A549 (cell line): ENCODE measurements around the gene SAMD3.

Experiments used
- PHF8 ChIP-seq: fragments of 200-600 bp; sonication (generic); IDR thresholded peaks from 2 replicates; pipeline ENCODE4 v1.6.1; 2016; ENCODE audit warnings: low read depth, mild to moderate bottlenecking, antibody characterized with exemption, moderate library complexity, borderline replicate concordance
- RFX5 ChIP-seq: fragments of 450-650 bp; IDR thresholded peaks from 2 replicates; pipeline ENCODE4 v1.7.1; 2014; ENCODE audit warnings: antibody characterized with exemption, mild to moderate bottlenecking, moderate library complexity
- TF ChIP-seq, protein P1 (sequence below): fragments of >200 bp; sonication (Bioruptor Twin); formaldehyde crosslinking; IDR thresholded peaks from 3 replicates; pipeline ENCODE4 v1.5.1; 2016

DNA sequence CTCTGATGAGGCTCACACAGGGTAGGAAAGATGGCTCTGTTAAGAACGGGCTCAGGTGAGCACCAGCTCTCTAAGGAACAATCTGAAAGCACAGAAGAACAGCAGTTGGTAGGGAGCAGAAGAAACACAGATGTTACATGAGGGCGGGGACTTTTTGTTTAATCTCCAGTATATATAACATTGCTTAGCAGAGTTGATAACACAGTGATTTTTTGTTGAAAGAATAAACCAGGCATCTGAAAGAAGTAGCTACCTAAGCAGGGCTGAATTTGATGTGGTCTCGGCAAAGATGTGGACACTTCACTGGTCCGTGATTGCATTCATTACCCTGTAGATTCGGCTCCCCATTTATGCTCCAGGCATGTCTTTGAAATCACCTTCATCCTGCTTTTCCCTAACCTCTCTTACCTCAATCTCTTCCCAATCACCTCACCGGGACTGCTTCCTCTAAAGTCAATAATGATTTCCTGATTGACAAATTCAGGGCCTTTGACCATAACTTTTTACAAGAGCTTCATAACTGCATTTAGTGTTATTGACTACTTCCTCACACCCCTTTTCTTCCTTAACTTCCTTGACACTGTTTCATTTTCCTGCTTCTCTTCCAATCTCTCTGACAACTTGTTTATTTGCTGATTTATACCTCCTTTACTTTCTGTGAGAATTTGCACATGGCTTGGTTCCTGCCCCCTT lies 34.4 kb downstream of the SAMD3 start:
- TF ChIP-seq, protein P1, sequence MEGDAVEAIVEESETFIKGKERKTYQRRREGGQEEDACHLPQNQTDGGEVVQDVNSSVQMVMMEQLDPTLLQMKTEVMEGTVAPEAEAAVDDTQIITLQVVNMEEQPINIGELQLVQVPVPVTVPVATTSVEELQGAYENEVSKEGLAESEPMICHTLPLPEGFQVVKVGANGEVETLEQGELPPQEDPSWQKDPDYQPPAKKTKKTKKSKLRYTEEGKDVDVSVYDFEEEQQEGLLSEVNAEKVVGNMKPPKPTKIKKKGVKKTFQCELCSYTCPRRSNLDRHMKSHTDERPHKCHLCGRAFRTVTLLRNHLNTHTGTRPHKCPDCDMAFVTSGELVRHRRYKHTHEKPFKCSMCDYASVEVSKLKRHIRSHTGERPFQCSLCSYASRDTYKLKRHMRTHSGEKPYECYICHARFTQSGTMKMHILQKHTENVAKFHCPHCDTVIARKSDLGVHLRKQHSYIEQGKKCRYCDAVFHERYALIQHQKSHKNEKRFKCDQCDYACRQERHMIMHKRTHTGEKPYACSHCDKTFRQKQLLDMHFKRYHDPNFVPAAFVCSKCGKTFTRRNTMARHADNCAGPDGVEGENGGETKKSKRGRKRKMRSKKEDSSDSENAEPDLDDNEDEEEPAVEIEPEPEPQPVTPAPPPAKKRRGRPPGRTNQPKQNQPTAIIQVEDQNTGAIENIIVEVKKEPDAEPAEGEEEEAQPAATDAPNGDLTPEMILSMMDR = no peak
- TF ChIP-seq PHF8 (no peak), RFX5 (no peak)
